ENCODE data around the gene SLC6A20.
"Not testable (repeated sequence)": the region's sequence is repeated elsewhere in the genome, so short reads cannot be mapped to it uniquely, and the experiment has no call there.

Gene SLC6A20

GRCh38 chr3:45754461-45754860, 41.9 kb downstream of the SLC6A20 start:
- DNase-seq: no peak

- DNase-seq: no peak
Observed at GRCh38 chr3:45753095-45753494, 43.2 kb downstream of the SLC6A20 start.

GRCh38 chr3:45751537-45752242, 44.6 kb downstream of the SLC6A20 start:
- DNase-seq: no peak

GRCh38 chr3:45749880-45750279, 46.5 kb downstream of the SLC6A20 start:
- DNase-seq: no peak

- not testable (repeated sequence) for DNase-seq
Observed at GRCh38 chr3:45749036-45749600, 47.2 kb downstream of the SLC6A20 start.

GRCh38 chr3:45748068-45748467, 48.3 kb downstream of the SLC6A20 start:
- no peak for DNase-seq

GRCh38 chr3:45746777-45747622, 49.3 kb downstream of the SLC6A20 start:
- no peak for DNase-seq

GRCh38 chr3:45746165-45746776, 50.1 kb downstream of the SLC6A20 start:
- no peak for DNase-seq

GRCh38 chr3:45742461-45743089, 53.8 kb downstream of the SLC6A20 start:
- DNase-seq: no peak

- no peak for DNase-seq
Observed at GRCh38 chr3:45741742-45742460, 54.4 kb downstream of the SLC6A20 start.

GRCh38 chr3:45741247-45741646, 55.1 kb downstream of the SLC6A20 start:
- no peak for DNase-seq

- no peak for DNase-seq
Observed at GRCh38 chr3:45739991-45740390, 56.3 kb downstream of the SLC6A20 start.

- DNase-seq: no peak
Observed at GRCh38 chr3:45737234-45737633, 59.1 kb downstream of the SLC6A20 start.

- DNase-seq: no peak
Observed at GRCh38 chr3:45736707-45737106, 59.6 kb downstream of the SLC6A20 start.

GRCh38 chr3:45730409-45731154, 65.8 kb downstream of the SLC6A20 start:
- DNase-seq: no peak

GRCh38 chr3:45729614-45730013, 66.7 kb downstream of the SLC6A20 start:
- no peak for DNase-seq

GRCh38 chr3:45724911-45725310, 71.4 kb downstream of the SLC6A20 start:
- no peak for DNase-seq

- DNase-seq: no peak
Observed at GRCh38 chr3:45719655-45720487, 76.5 kb downstream of the SLC6A20 start.

- DNase-seq: no peak
Observed at GRCh38 chr3:45716790-45717336, 79.5 kb downstream of the SLC6A20 start.

- no peak for DNase-seq
Observed at GRCh38 chr3:45715945-45716344, 80.4 kb downstream of the SLC6A20 start.
